ENCODE results near the gene BBS7. TPM values are rescaled to one million over a fixed set of nuclear protein-coding genes. Genes with fewer than 3 reads are reported as not detected.

Gene BBS7
- polyA plus RNA-seq, 1 donor from 2014 or later = 60.9 TPM

GRCh38 chr4:121784401-121784800 is 85.9 kb downstream of the BBS7 start:
- TF ChIP-seq MXI1 (conservative IDR thresholded peaks at IDR 0.05; ENCODE audit: poor library complexity, severe bottlenecking) (no peak), EZH2 (IDR thresholded peaks at IDR 0.05; ENCODE audit: borderline replicate concordance, insufficient read depth, low read length, poor library complexity, severe bottlenecking) (no peak), EP300 (conservative IDR thresholded peaks at IDR 0.05; ENCODE audit: poor library complexity, severe bottlenecking) (no peak), CTCF (IDR thresholded peaks at IDR 0.05; ENCODE audit: poor library complexity, severe bottlenecking) (no peak), POLR2AphosphoS5 (IDR thresholded peaks at IDR 0.05) (no peak), RAD21 (conservative IDR thresholded peaks at IDR 0.05) (no peak), SMC3 (conservative IDR thresholded peaks at IDR 0.05; ENCODE audit: poor library complexity) (no peak), REST (IDR thresholded peaks at IDR 0.05; ENCODE audit: borderline replicate concordance) (no peak), TAF1 (IDR thresholded peaks at IDR 0.05; ENCODE audit: low read depth) (no peak)
- H3K9ac ChIP-seq (ENCODE audit: low read length) = no peak overlapping the region
- H3K9me2 ChIP-seq (ENCODE audit: insufficient read depth, low read length) = no peaks in the 10 kb centered on the region
- no peak overlapping the region for H3K4me2 ChIP-seq (ENCODE audit: low read length)
- H3K36me3 ChIP-seq (ENCODE audit: insufficient read depth, low read length) = no peaks in the 10 kb centered on the region
- no peak overlapping the region for H2AFZ ChIP-seq (ENCODE audit: low read depth, low read length)
- no peaks in the 10 kb centered on the region for H4K20me1 ChIP-seq (ENCODE audit: insufficient read depth)
- H3K4me3 ChIP-seq (ENCODE audit: low read length) = no peak overlapping the region
- no peaks in the 10 kb centered on the region for H3K9me3 ChIP-seq (ENCODE audit: low read length)
- no peaks in the 10 kb centered on the region for H3K27me3 ChIP-seq (ENCODE audit: insufficient read depth, low read depth, low read length)
- H3K79me2 ChIP-seq (replicated peaks; ENCODE audit: insufficient read depth, low read length) = no peaks in the 10 kb centered on the region
- no peak overlapping the region for H3K27ac ChIP-seq (ENCODE audit: low read length)
- no peaks in the 10 kb centered on the region for H3F3A ChIP-seq (ENCODE audit: insufficient read depth, low read length, poor library complexity, severe bottlenecking)

GRCh38 chr4:121783210-121783609 is 87.1 kb downstream of the BBS7 start:
- Histone ChIP-seq H4K20me1 (ENCODE audit: insufficient read depth) (no peaks in the 10 kb centered on the region), H3K9me3 (ENCODE audit: low read length) (no peaks in the 10 kb centered on the region), H3K36me3 (ENCODE audit: insufficient read depth, low read length) (no peaks in the 10 kb centered on the region), H3K4me2 (ENCODE audit: low read length) (no peak overlapping the region), H3F3A (ENCODE audit: insufficient read depth, low read length, poor library complexity, severe bottlenecking) (no peaks in the 10 kb centered on the region), H3K9me2 (ENCODE audit: insufficient read depth, low read length) (no peaks in the 10 kb centered on the region), H3K79me2 (replicated peaks; ENCODE audit: insufficient read depth, low read length) (no peaks in the 10 kb centered on the region), H2AFZ (ENCODE audit: low read depth, low read length) (no peak overlapping the region), H3K9ac (ENCODE audit: low read length) (no peak overlapping the region), H3K27ac (ENCODE audit: low read length) (no peak overlapping the region), H3K4me3 (ENCODE audit: low read length) (no peak overlapping the region), H3K27me3 (ENCODE audit: insufficient read depth, low read depth, low read length) (no peaks in the 10 kb centered on the region)
- no peak for TF ChIP-seq EZH2 (IDR thresholded peaks at IDR 0.05; ENCODE audit: borderline replicate concordance, insufficient read depth, low read length, poor library complexity, severe bottlenecking)
- no peak for TF ChIP-seq MXI1 (conservative IDR thresholded peaks at IDR 0.05; ENCODE audit: poor library complexity, severe bottlenecking)
- no peak for TF ChIP-seq CTCF (IDR thresholded peaks at IDR 0.05; ENCODE audit: poor library complexity, severe bottlenecking)
- TF ChIP-seq TAF1 (IDR thresholded peaks at IDR 0.05; ENCODE audit: low read depth) = no peak

Measured in neural cell (in vitro differentiated cells).